ENCODE data around the gene MTHFR. TPM values are rescaled to one million over a fixed set of nuclear protein-coding genes. Genes with fewer than 3 reads are reported as not detected.

Gene MTHFR
- total and polyA plus RNA-seq, 2 of the 4 experiments (the other 2 are of a cell fraction): 7.3 to 7.4 TPM

DNA sequence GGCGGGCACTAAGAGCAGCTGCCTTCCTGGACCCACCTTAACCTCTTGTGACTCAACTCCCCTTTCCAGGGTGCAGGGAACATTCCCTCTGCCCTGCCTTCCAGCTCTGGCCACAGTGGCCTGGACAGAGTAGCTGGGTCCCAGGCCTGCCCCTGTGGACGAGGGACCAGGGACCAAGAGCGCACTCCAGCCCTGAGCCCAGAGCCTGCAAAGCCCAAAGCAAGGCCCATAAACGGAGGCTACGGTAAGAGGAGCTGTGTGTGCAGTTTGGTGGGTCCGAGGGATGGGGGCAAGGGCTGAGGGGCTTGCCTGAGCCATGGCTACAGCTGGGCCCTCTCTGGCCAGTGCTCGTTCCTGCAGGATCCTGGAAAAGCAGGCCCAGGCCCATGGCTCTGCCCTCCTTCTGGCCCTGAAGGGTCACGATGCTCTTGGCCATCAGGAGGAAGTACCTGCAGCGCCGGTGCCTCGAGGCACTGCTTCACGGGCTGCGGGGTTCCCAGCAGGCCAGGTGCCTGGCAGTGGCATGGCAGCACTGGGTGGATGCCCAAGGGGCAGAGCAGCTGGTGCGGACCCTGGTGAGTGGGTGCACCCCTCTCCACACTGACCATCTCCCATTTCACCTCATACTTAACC, 17.8 kb downstream of the MTHFR start (continued):
- TF ChIP-seq, protein P1, sequence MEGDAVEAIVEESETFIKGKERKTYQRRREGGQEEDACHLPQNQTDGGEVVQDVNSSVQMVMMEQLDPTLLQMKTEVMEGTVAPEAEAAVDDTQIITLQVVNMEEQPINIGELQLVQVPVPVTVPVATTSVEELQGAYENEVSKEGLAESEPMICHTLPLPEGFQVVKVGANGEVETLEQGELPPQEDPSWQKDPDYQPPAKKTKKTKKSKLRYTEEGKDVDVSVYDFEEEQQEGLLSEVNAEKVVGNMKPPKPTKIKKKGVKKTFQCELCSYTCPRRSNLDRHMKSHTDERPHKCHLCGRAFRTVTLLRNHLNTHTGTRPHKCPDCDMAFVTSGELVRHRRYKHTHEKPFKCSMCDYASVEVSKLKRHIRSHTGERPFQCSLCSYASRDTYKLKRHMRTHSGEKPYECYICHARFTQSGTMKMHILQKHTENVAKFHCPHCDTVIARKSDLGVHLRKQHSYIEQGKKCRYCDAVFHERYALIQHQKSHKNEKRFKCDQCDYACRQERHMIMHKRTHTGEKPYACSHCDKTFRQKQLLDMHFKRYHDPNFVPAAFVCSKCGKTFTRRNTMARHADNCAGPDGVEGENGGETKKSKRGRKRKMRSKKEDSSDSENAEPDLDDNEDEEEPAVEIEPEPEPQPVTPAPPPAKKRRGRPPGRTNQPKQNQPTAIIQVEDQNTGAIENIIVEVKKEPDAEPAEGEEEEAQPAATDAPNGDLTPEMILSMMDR (conservative IDR thresholded peaks at IDR 0.05; ENCODE audit: low read depth, low read length): no peak

DNA sequence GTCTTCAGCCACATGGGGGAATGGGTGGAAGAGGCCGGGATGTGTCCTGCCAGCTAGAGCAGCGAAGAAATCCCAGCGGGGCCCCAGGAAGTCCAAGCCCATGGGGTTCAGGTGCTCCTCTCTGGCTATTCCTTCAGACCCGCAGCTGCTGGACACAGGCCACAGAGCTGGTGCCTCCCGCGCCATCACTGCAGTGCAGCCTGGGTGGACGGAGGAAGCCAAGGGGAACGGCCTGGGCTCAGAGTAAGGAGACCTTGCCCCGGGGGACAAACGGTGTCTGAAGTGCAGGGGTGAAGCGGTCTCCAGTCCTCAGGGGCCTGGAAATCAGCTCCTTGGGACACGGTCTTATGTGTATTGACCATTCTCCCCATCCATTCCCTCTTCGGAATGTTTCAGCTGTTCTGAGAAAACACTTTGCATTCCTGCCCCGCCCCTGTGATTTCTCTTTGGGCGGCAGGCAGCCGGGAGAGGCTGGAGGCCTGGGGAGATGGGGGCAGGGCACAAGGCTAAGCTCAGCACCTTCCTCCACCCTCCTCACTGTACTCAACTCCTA, 18.4 kb downstream of the MTHFR start:
- H2AK5ac ChIP-seq (ENCODE audit: low read depth, low read length): peak overlapping the region; percentile 85
- H3K9ac ChIP-seq (ENCODE audit: low read depth, low read length): peak overlapping the region; percentile 30; the same call in 1 of the 2 replicates
- peak overlapping the region; percentile 54 for H3K4me2 ChIP-seq (ENCODE audit: low read depth, low read length)
- H2BK120ac ChIP-seq (ENCODE audit: low read depth, low read length): peak overlapping the region; percentile 81
- intact Hi-C loops (cut with micrococcal nuclease): no loop called here
- H2BK5ac ChIP-seq (ENCODE audit: low read depth, low read length, poor library complexity, severe bottlenecking): peak overlapping the region; percentile 65
- H3K27me3 ChIP-seq (ENCODE audit: control insufficient read depth, insufficient read depth, low read length): no peaks in the 10 kb centered on the region
- no peak overlapping the region for H3K4me3 ChIP-seq (ENCODE audit: insufficient read depth, low read depth, low read length)
- H3K4me1 ChIP-seq (ENCODE audit: control insufficient read depth, insufficient read depth, low read length): peaks cover 37% of the 10 kb centered on the region
- H3K18ac ChIP-seq (ENCODE audit: low read depth, low read length): peak overlapping the region; percentile 47; the same call in 1 of the 2 replicates
- H4K8ac ChIP-seq (ENCODE audit: low read depth in 2 of 2, low read length in 2 of 2): peak overlapping the region; percentile 66 to 91
- dilution Hi-C loops (cut with HindIII; ENCODE audit: low sequenced_read_pairs, unreplicated experiment): no loop called here
- H4K91ac ChIP-seq (ENCODE audit: insufficient read depth, low read depth, low read length): peak overlapping the region; percentile 97
- H3K9me1 ChIP-seq (ENCODE audit: insufficient read depth, low read length): peaks cover 31% of the 10 kb centered on the region
- peak overlapping the region; percentile 98 for H2AK9ac ChIP-seq (replicated peaks; ENCODE audit: low read depth, low read length, poor library complexity)
- in situ Hi-C loops (cut with MboI; ENCODE audit: low sequenced_read_pairs): no loop called here
- H4K5ac ChIP-seq (ENCODE audit: low read depth, low read length): peak overlapping the region; percentile 62
- ChIA-PET CTCF (interaction anchor here (0.5 to 1.1 kb wide), 4 partner anchors 10 to 1213 kb away, joined by 3 to 7 read pairs (median 4); no protein-coding TSS in a partner anchor), POLR2A (ENCODE audit: unreplicated experiment) (no interaction called here)
- BruUV-seq (replicated peaks): no TSS peak
- peak overlapping the region; percentile 91 for H3K4ac ChIP-seq (ENCODE audit: low read depth, low read length)
- H3K9me3 ChIP-seq (ENCODE audit: control insufficient read depth, insufficient read depth, low read length): no peaks in the 10 kb centered on the region
- DNase-seq (peak; percentile 34), ATAC-seq (ENCODE audit: low read depth) (peak; percentile 64)
- H2BK15ac ChIP-seq (ENCODE audit: low read depth, low read length): peak overlapping the region; percentile 19; the same call in 2 of the 3 replicates
- peak overlapping the region; percentile 80 for H3K14ac ChIP-seq (replicated peaks; ENCODE audit: low read depth, low read length)
- 23% methylated on average over 5 of the region's 16 CpGs; no CpG with 5 or more reads in 1 of the 2 experiments for WGBS, 2 experiments (ENCODE audit: extremely low coverage in 2 of 2, insufficient read length in 1 of 2)
- peaks cover 0 to 17% of the 10 kb centered on the region in 2 experiments; a peak in 2 of 4 replicates for H3K79me1 ChIP-seq (ENCODE audit: low read depth in 1 of 2, low read length in 2 of 2)
- H3K23ac ChIP-seq (ENCODE audit: low read depth, low read length): peak overlapping the region; percentile 21
- peak overlapping the region; percentile 65; the same call in 1 of the 2 replicates for H2BK20ac ChIP-seq (ENCODE audit: low read depth, low read length)
- H3K56ac ChIP-seq (ENCODE audit: extremely low read depth, insufficient read depth, low read length): no peak overlapping the region
- peaks cover 15% of the 10 kb centered on the region; the same call in 1 of the 2 replicates for H3K36me3 ChIP-seq (ENCODE audit: control insufficient read depth, insufficient read depth, low read length)
- TF ChIP-seq, protein P1 (conservative IDR thresholded peaks at IDR 0.05; ENCODE audit: low read depth, low read length): no peak
- TF ChIP-seq POLR2A (IDR thresholded peaks at IDR 0.05; ENCODE audit: low read depth, low read length): no peak
- TF ChIP-seq MXI1 (IDR thresholded peaks at IDR 0.05; ENCODE audit: borderline replicate concordance, low read depth, low read length): no peak
- TF ChIP-seq RAD21 (IDR thresholded peaks at IDR 0.05; ENCODE audit: low read length): no peak
- no peak for TF ChIP-seq CHD1 (IDR thresholded peaks at IDR 0.05; ENCODE audit: low read depth, low read length)
- TF ChIP-seq CEBPB (IDR thresholded peaks at IDR 0.05; ENCODE audit: low read depth, low read length): no peak
- TF ChIP-seq, protein P2, sequence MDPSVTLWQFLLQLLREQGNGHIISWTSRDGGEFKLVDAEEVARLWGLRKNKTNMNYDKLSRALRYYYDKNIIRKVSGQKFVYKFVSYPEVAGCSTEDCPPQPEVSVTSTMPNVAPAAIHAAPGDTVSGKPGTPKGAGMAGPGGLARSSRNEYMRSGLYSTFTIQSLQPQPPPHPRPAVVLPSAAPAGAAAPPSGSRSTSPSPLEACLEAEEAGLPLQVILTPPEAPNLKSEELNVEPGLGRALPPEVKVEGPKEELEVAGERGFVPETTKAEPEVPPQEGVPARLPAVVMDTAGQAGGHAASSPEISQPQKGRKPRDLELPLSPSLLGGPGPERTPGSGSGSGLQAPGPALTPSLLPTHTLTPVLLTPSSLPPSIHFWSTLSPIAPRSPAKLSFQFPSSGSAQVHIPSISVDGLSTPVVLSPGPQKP (IDR thresholded peaks at IDR 0.05; ENCODE audit: borderline replicate concordance, low read depth, low read length): no peak
- no peak for TF ChIP-seq FOS (IDR thresholded peaks at IDR 0.05; ENCODE audit: low read depth, low read length)
- TF ChIP-seq BHLHE40 (IDR thresholded peaks at IDR 0.05; ENCODE audit: low read depth, low read length): no peak
- TF ChIP-seq NFE2L2 (IDR thresholded peaks at IDR 0.05; ENCODE audit: low read depth, low read length): no peak
- H2AFZ ChIP-seq (replicated peaks; ENCODE audit: low read length, poor library complexity): peak overlapping the region; percentile 88
- H3K27ac ChIP-seq (ENCODE audit: insufficient read depth, low read length): peak overlapping the region; percentile 73
- H4K20me1 ChIP-seq (ENCODE audit: insufficient read depth, low read length): no peaks in the 10 kb centered on the region
